K562 (cell line): ENCODE data around the gene UTP25. TPM values are rescaled to one million over a fixed set of nuclear protein-coding genes. Genes with fewer than 3 reads are reported as not detected.

ENCODE experiments used
- ATAC-seq: fragments of 200-7000 bp; cut with Tn5 transposase; 3 replicates; pipeline ENCODE4 v1.9.1; 2020; ENCODE audit warnings: moderate library complexity
- BruUV-seq: library from RNA; stranded (reverse); fragments of 400-500 nt; replicated peaks from 2 replicates; lab custom pipeline; 2021; lab: Mats Ljungman, UMichigan
- CTCF ChIA-PET: fragments of 300-600 bp; formaldehyde crosslinking; extraction: SDS; loops from one replicate; lab custom pipeline; 2021; ENCODE audit warnings: low intra/inter-chr PET ratio; lab: Yijun Ruan, JAX
- POLR2A ChIA-PET: fragments of 300-600, 350-650 bp; sonication (Branson Sonifier 250); formaldehyde crosslinking; extraction: SDS; loops from one replicate; lab custom pipeline; 2021; ENCODE audit warnings: antibody characterized with exemption, inconsistent platforms; lab: Yijun Ruan, JAX
- DNase-seq, 4 experiments: peaks; one replicate each; pipeline versions ENCODE4 v3.0.0 to v3.0.0-alpha.2; 2011 to 2018; ENCODE audit warnings: low spot score in 3 of 4, mixed read lengths in 3 of 4; ENCODE audit errors: extremely low read depth in 1 of 4
- FAIRE-seq: peaks from 2 replicates; lab custom pipeline; 2011; peaks lifted over from hg19 to GRCh38; lab: Jason Lieb, UNC
- H2AFZ ChIP-seq: 2 replicates; pipeline ENCODE4 v1.6.0; 2011; ENCODE audit warnings: low read depth, low read length, control low read depth, inconsistent platforms
- H3K27ac ChIP-seq: fragments of 200-600 bp; 3 replicates; pipeline ENCODE4 v1.8.0; 2011; ENCODE audit warnings: low read depth, mild to moderate bottlenecking, control low read depth, inconsistent platforms, low read length, moderate library complexity, mixed read lengths; ENCODE audit errors: extremely low read depth
- H3K27me3 ChIP-seq, 2 experiments: fragments of 300-600 bp in 1 of 2; 2 replicates in 1 of 2; 3 replicates in 1 of 2; pipeline versions ENCODE4 v1.6.0 to v1.8.0; 2011; ENCODE audit warnings: inconsistent platforms in 2 of 2, low read length in 2 of 2, mild to moderate bottlenecking in 1 of 2, mixed read lengths in 1 of 2, moderate library complexity in 1 of 2; ENCODE audit not compliant: control insufficient read depth in 2 of 2, insufficient read depth in 2 of 2
- H3K36me3 ChIP-seq: fragments of 300-600 bp; 3 replicates; pipeline ENCODE4 v1.8.0; 2011; ENCODE audit warnings: mild to moderate bottlenecking, low read length, inconsistent platforms; ENCODE audit not compliant: control insufficient read depth, insufficient read depth
- H3K4me1 ChIP-seq, 2 experiments: fragments of 200-600 bp in 1 of 2; replicated peaks in 1 of 2; 2 replicates in 1 of 2; 3 replicates in 1 of 2; pipeline versions ENCODE4 v1.5.1 to v1.8.0; 2011; ENCODE audit warnings: inconsistent platforms in 2 of 2, low read length in 2 of 2, mild to moderate bottlenecking in 1 of 2, mixed read lengths in 1 of 2, moderate library complexity in 1 of 2; ENCODE audit not compliant: control insufficient read depth in 2 of 2, insufficient read depth in 2 of 2
- H3K4me2 ChIP-seq: 2 replicates; pipeline ENCODE4 v1.6.1; 2011; ENCODE audit warnings: low read length, control low read depth, inconsistent platforms, mixed read lengths; ENCODE audit not compliant: insufficient read depth
- H3K4me3 ChIP-seq: fragments of 200-600 bp; sonication (generic), shearing (Covaris generic); 2 replicates; pipeline ENCODE4 v1.5.1; 2016; ENCODE audit warnings: control low read depth, inconsistent platforms
- H3K79me2 ChIP-seq: fragments of 200-600 bp; 3 replicates; pipeline ENCODE4 v1.8.0; 2011; ENCODE audit warnings: low read length, inconsistent platforms; ENCODE audit not compliant: control insufficient read depth, insufficient read depth
- H3K9ac ChIP-seq, 2 experiments: 2 replicates each; pipeline versions ENCODE4 v1.6.0 to v1.6.1; 2011; ENCODE audit warnings: low read depth in 2 of 2, low read length in 2 of 2, control low read depth in 1 of 2, inconsistent platforms in 1 of 2, mild to moderate bottlenecking in 1 of 2, mixed read lengths in 1 of 2; ENCODE audit not compliant: insufficient read depth in 1 of 2
- H3K9me1 ChIP-seq: one replicate; pipeline ENCODE4 v1.6.0; 2011; ENCODE audit warnings: inconsistent platforms, mild to moderate bottlenecking, low read length, moderate library complexity; ENCODE audit not compliant: control insufficient read depth, insufficient read depth
- H3K9me3 ChIP-seq: replicated peaks from 2 replicates; pipeline ENCODE4 v1.5.1; 2011; ENCODE audit warnings: low read depth, low read length, inconsistent platforms; ENCODE audit not compliant: control insufficient read depth, insufficient read depth
- H4K20me1 ChIP-seq: replicated peaks from 2 replicates; pipeline ENCODE4 v1.6.1; 2011; ENCODE audit warnings: low read length, inconsistent platforms, mixed read lengths; ENCODE audit not compliant: control insufficient read depth, insufficient read depth
- ZEB2 ChIP-seq: fragments of 450-650 bp; IDR thresholded peaks from 2 replicates; pipeline ENCODE4 v1.6.1; 2016
- WGBS: fragments of 100-300 bp; shearing (Covaris generic); methylation state at CpG from one replicate; pipeline ENCODE4 v1.1.6; 2016; ENCODE audit warnings: low coverage, mixed read lengths; ENCODE audit not compliant: insufficient coverage; ENCODE audit errors: missing lambda C conversion rate; 5-methylcytosine and 5-hydroxymethylcytosine counted together
- in situ Hi-C: fragments of 300-500 bp; cut with MboI; formaldehyde crosslinking; loops from 4 replicates; pipeline ENCODE4 v1.15.0; 2018; ENCODE audit warnings: inconsistent platforms, mixed read lengths
- intact Hi-C: fragments of 100-400 bp; cut with micrococcal nuclease; formaldehyde crosslinking; loops from 2 replicates; pipeline ENCODE4 v1.14.2; 2022
- polyA plus RNA-seq, 8 experiments: library from polyadenylated mRNA; depleted of rRNA in 4 of 8; stranded (reverse) in 5 of 8; unstranded in 3 of 8; fragments of >200 nt; fragmentation: Nextera tagmentation in 2 of 8; fragmentation: Illumina TruSeq in 1 of 8; extraction: Ambion mirVana in 2 of 8; extraction: Trizol in 1 of 8; gene quantifications; 2 replicates each; pipeline versions ENCODE4 v1.2.1 to v1.2.3, GENCODE V29; 2011 to 2014; ENCODE audit warnings: inconsistent platforms in 1 of 8, missing spikeins in 1 of 8
- total RNA-seq, 7 experiments: library from RNA; depleted of rRNA in 6 of 7; stranded (reverse); fragments of >200 nt in 6 of 7; fragmentation: Illumina TruSeq in 2 of 7; extraction: Trizol in 2 of 7; gene quantifications; 2 replicates each; pipeline versions ENCODE4 v1.2.1 to v1.2.3, GENCODE V29; 2011 to 2021; ENCODE audit warnings: low replicate concordance in 1 of 7
- TF ChIP-seq, protein P1 (sequence below): fragments of 450-650 bp; IDR thresholded peaks from 2 replicates; pipeline ENCODE4 v1.6.1; 2016
- TF ChIP-seq, protein P2 (sequence below): fragments of 150-350 bp; IDR thresholded peaks from 2 replicates; pipeline ENCODE4 v1.6.1; 2014; ENCODE audit warnings: low read depth, mild to moderate bottlenecking, low read length, borderline replicate concordance
- TF ChIP-seq, protein P3 (sequence below): fragments of 200-800 bp; sonication (Bioruptor generic); IDR thresholded peaks from 2 replicates; pipeline ENCODE4 v1.6.1; 2017; ENCODE audit warnings: missing genetic modification characterization, missing compliant biosample characterization

UTP25 gene
- total and polyA plus RNA-seq, 9 of the 15 experiments (the other 6 are each of a cell fraction or from before 2014, with no cell fraction given), result 5.7 to 17.6 (median 12.0) TPM

DNA sequence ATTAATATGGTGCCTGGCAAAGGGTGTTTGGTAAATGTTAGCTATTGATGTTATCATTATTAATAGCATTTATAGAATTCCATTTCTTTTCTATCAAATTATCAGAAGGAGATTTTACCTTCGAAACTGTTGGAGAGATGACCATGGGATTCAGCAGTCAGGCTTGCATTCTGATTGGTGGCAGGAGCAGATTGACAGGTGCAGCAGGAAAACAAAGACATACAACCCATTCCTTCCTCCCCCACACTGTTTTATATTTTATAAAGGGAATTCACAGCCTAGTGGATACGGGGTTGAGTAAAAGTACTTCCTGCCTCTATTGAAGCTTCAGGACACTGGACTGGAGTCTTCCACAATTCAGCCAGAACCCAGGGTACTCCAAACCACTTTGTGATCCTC lies 55.2 kb downstream of the UTP25 start:
- Histone ChIP-seq H2AFZ (no peak overlapping the region), H3K4me3 (no peak overlapping the region), H3K9ac (no peak overlapping the region), H3K4me2 (no peak overlapping the region), H3K9me1 (no peaks in the 10 kb centered on the region), H3K27ac (no peak overlapping the region)
- no peak for FAIRE-seq
- 2% methylated on average over 2 of the region's 2 CpGs for WGBS
- no peak for ATAC-seq
- no peak for DNase-seq
- in situ Hi-C loops, result no loop called here
- TF ChIP-seq, protein P1, sequence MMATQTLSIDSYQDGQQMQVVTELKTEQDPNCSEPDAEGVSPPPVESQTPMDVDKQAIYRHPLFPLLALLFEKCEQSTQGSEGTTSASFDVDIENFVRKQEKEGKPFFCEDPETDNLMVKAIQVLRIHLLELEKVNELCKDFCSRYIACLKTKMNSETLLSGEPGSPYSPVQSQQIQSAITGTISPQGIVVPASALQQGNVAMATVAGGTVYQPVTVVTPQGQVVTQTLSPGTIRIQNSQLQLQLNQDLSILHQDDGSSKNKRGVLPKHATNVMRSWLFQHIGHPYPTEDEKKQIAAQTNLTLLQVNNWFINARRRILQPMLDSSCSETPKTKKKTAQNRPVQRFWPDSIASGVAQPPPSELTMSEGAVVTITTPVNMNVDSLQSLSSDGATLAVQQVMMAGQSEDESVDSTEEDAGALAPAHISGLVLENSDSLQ, result peak; percentile 24; the same call in 1 of the 2 replicates
- TF ChIP-seq ZEB2, result no peak
- TF ChIP-seq, all 486 proteins: peak for 1
- ChIA-PET POLR2A (no interaction called here), CTCF (no interaction called here)
- no peaks in the 10 kb centered on the region for H3K4me1 ChIP-seq
- H3K79me2 ChIP-seq, result no peaks in the 10 kb centered on the region
- H4K20me1 ChIP-seq, result no peaks in the 10 kb centered on the region
- no TSS peak for BruUV-seq
- H3K27me3 ChIP-seq, result peaks cover 14 to 23% of the 10 kb centered on the region in 2 experiments; a peak in 4 of 5 replicates
- H3K36me3 ChIP-seq, result no peaks in the 10 kb centered on the region
- no peaks in the 10 kb centered on the region for H3K9me3 ChIP-seq
- intact Hi-C loops, result no loop called here

DNA sequence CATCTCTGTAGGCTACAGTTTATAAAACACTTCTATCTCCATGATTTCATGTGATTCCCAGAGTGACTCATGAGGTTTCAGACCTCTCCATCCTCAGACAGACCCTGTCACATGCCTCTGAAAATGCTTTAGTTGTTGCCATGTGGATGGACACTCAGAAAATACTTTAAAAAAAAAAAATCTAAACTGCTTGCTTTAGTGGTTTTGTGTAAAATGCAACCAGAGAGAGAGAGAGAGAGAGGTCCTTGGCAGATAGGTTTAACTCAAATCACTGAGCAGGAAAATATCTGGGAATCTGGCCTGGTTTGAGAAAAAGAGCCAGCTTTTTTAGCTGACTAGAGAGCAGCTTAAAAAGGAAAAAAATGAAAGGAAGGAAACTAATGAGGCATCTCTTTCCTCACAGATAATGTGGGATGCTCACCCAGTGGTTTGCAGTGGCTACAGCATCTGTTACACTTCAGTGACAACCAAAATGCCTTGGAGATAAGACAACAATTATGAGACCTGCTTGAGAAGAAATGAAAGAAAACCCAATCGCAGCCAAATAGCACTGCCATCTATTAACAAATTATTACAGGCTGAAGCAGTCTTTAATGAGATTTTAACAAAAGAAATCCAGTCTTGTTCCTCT lies 55.7 kb downstream of the UTP25 start:
- Histone ChIP-seq H3K27me3 (peaks cover 16 to 27% of the 10 kb centered on the region in 2 experiments; a peak in 4 of 5 replicates), H3K4me2 (no peak overlapping the region), H3K9me3 (no peaks in the 10 kb centered on the region), H3K9ac (no peak overlapping the region), H3K27ac (no peak overlapping the region), H3K36me3 (no peaks in the 10 kb centered on the region), H3K79me2 (no peaks in the 10 kb centered on the region), H3K9me1 (no peaks in the 10 kb centered on the region), H2AFZ (no peak overlapping the region), H3K4me1 (no peaks in the 10 kb centered on the region), H3K4me3 (no peak overlapping the region), H4K20me1 (no peaks in the 10 kb centered on the region)
- ChIA-PET POLR2A (interaction anchor here (0.7 kb wide), 1 partner anchor 364 kb away, joined by 5 read pairs; no protein-coding TSS in a partner anchor), CTCF (no interaction called here)
- BruUV-seq, result no TSS peak
- no peak for FAIRE-seq
- no peak for ATAC-seq
- WGBS, result 8% methylated on average over 1 of the region's 1 CpG
- in situ Hi-C loops (no loop called here), intact Hi-C loops (no loop called here)
- TF ChIP-seq, protein P2, sequence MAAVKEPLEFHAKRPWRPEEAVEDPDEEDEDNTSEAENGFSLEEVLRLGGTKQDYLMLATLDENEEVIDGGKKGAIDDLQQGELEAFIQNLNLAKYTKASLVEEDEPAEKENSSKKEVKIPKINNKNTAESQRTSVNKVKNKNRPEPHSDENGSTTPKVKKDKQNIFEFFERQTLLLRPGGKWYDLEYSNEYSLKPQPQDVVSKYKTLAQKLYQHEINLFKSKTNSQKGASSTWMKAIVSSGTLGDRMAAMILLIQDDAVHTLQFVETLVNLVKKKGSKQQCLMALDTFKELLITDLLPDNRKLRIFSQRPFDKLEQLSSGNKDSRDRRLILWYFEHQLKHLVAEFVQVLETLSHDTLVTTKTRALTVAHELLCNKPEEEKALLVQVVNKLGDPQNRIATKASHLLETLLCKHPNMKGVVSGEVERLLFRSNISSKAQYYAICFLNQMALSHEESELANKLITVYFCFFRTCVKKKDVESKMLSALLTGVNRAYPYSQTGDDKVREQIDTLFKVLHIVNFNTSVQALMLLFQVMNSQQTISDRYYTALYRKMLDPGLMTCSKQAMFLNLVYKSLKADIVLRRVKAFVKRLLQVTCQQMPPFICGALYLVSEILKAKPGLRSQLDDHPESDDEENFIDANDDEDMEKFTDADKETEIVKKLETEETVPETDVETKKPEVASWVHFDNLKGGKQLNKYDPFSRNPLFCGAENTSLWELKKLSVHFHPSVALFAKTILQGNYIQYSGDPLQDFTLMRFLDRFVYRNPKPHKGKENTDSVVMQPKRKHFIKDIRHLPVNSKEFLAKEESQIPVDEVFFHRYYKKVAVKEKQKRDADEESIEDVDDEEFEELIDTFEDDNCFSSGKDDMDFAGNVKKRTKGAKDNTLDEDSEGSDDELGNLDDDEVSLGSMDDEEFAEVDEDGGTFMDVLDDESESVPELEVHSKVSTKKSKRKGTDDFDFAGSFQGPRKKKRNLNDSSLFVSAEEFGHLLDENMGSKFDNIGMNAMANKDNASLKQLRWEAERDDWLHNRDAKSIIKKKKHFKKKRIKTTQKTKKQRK, result no peak
- TF ChIP-seq, protein P3, sequence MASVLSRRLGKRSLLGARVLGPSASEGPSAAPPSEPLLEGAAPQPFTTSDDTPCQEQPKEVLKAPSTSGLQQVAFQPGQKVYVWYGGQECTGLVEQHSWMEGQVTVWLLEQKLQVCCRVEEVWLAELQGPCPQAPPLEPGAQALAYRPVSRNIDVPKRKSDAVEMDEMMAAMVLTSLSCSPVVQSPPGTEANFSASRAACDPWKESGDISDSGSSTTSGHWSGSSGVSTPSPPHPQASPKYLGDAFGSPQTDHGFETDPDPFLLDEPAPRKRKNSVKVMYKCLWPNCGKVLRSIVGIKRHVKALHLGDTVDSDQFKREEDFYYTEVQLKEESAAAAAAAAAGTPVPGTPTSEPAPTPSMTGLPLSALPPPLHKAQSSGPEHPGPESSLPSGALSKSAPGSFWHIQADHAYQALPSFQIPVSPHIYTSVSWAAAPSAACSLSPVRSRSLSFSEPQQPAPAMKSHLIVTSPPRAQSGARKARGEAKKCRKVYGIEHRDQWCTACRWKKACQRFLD (CRISPR knock-in tag), result 0 out of 2 replicates have a peak, but pooled peaks have one; percentile 34
- DNase-seq, result no peak
